ENCODE measurements around the gene ANGEL2.

DNA sequence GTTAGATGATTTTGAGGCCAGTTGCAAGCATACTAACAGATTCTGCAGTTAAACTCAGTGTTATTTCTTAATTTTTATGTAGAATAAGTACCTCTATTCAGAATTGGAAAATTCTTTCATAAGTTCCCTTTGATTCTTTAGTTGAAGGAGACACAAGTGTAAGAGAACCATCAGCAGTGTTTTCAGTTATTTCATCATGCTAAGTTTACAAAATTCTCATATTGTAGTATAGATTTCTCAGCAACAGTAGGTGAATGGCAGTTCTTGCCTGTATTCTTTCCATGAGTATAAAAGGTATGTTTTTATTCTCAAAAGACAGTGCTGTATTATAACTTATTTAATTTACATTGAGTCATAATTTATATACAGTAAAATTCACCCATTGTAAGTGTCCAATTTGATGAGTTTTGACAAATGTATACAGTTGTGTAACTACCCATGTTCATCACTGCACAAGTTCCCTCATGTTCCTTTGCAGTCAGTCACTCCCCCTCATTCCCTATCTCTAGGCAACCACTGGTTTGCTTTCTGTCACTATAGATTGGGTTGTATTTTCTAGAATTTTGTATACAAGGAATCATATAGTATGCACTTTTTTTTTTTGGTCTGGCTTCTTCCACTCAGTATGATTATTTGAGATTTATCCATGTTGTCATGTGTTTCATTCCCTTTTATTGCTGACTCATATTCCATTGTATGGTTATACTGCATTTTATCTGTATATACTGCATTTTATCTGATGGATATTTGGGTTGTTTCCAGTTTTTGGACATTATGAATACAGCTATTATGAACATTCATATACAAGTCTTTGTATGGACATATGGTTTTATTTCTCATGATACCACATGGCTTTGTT, 39.3 kb upstream of the ANGEL2 start:
- TF ChIP-seq, protein P1, sequence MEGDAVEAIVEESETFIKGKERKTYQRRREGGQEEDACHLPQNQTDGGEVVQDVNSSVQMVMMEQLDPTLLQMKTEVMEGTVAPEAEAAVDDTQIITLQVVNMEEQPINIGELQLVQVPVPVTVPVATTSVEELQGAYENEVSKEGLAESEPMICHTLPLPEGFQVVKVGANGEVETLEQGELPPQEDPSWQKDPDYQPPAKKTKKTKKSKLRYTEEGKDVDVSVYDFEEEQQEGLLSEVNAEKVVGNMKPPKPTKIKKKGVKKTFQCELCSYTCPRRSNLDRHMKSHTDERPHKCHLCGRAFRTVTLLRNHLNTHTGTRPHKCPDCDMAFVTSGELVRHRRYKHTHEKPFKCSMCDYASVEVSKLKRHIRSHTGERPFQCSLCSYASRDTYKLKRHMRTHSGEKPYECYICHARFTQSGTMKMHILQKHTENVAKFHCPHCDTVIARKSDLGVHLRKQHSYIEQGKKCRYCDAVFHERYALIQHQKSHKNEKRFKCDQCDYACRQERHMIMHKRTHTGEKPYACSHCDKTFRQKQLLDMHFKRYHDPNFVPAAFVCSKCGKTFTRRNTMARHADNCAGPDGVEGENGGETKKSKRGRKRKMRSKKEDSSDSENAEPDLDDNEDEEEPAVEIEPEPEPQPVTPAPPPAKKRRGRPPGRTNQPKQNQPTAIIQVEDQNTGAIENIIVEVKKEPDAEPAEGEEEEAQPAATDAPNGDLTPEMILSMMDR (IDR thresholded peaks at IDR 0.05) = no peak
- no peak for TF ChIP-seq POLR2A (IDR thresholded peaks at IDR 0.05)

Measured in lower leg skin (tissue), 3 donors.